Effector memory CD4-positive, alpha-beta T cell (primary cell): ENCODE data around the gene XCL1.
"Not testable (repeated sequence)": the region's sequence is repeated elsewhere in the genome, so short reads cannot be mapped to it uniquely, and the experiment has no call there.

Experiments
- DNase-seq, 3 donors: peaks; one replicate each; pipeline ENCODE4 v3.0.0-alpha.2; 2020
- H3K27ac ChIP-seq: 2 replicates; pipeline ENCODE4 v1.7.0; 2013; ENCODE audit warnings: mild to moderate bottlenecking, low read length, moderate library complexity; ENCODE audit not compliant: insufficient read depth, poor library complexity, severe bottlenecking
- H3K27me3 ChIP-seq: replicated peaks from 2 replicates; pipeline ENCODE4 v1.7.0; 2013; ENCODE audit warnings: mild to moderate bottlenecking, low read length; ENCODE audit not compliant: insufficient read depth, control insufficient read depth, poor library complexity, severe bottlenecking
- H3K36me3 ChIP-seq: 2 replicates; pipeline ENCODE4 v1.7.0; 2013; ENCODE audit warnings: mild to moderate bottlenecking, low read length, moderate library complexity; ENCODE audit not compliant: control insufficient read depth, insufficient read depth
- H3K4me1 ChIP-seq: 2 replicates; pipeline ENCODE4 v1.7.0; 2013; ENCODE audit warnings: low read length, mild to moderate bottlenecking; ENCODE audit not compliant: control insufficient read depth, insufficient read depth, poor library complexity, severe bottlenecking
- H3K4me3 ChIP-seq: 2 replicates; pipeline ENCODE4 v1.7.0; 2013; ENCODE audit warnings: low read length, low read depth, mild to moderate bottlenecking; ENCODE audit not compliant: insufficient read depth, poor library complexity, severe bottlenecking
- H3K9me3 ChIP-seq: 2 replicates; pipeline ENCODE4 v1.7.0; 2013; ENCODE audit warnings: mild to moderate bottlenecking, low read length, moderate library complexity; ENCODE audit not compliant: control insufficient read depth
- total RNA-seq, 3 donors: gene quantifications; one replicate each; lab custom pipeline; 2026; lab: John Stamatoyannopoulos, UW

XCL1 gene
- 0.61 to 1.2 (median 0.86) reads per million in 3 donors for total RNA-seq

DNA sequence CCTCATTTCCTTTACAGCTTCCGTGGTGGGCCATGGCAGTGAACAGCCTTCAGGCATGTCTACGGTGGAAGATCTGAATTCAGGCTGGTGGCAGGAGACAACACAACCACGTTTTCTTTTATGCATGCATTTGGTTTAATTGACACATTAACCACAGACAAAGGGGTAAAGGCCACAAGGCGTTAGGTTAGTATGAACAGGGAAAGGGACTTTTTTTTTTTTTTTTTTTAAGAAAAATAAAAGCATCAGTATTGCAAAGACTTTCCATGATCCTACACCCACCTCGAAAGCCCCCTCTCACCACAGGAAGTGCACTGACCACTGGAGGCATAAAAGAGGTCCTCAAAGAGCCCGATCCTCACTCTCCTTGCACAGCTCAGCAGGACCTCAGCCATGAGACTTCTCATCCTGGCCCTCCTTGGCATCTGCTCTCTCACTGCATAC, at the start of gene XCL1:
Gene XCL1 (plus strand): TSS at position 361 of the 444 bp plus-strand sequence. CDS start 33 bp downstream, at position 394.
- H3K27me3 ChIP-seq, H3K4me3 ChIP-seq, H3K27ac ChIP-seq, H3K36me3 ChIP-seq, H3K4me1 ChIP-seq, DNase-seq, H3K9me3 ChIP-seq: not testable (repeated sequence)

DNA sequence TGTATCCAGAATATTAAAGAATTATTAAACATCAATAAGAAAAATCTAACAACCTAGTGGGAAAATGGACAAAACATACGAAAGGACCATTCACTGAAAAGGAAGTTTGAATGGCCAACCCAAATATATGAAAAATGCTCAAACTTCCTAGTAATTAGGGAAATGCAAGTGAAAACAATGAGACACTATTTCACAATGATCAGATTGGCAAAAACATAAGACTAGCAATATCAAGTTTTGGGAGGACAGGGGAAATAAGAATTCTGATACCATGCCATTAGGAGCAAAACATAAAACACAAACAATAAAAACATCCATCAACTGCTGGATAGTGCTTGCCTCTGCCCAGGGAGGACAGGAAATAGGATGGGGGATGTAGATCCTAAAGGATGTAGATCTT, 46.9 kb upstream of the XCL1 start:
- Histone ChIP-seq H3K9me3 (no peaks in the 10 kb centered on the region), H3K4me1 (peaks cover 35% of the 10 kb centered on the region), H3K36me3 (no peaks in the 10 kb centered on the region), H3K4me3 (no peak overlapping the region), H3K27ac (no peak overlapping the region), H3K27me3 (no peaks in the 10 kb centered on the region)
- DNase-seq = no peak

DNA sequence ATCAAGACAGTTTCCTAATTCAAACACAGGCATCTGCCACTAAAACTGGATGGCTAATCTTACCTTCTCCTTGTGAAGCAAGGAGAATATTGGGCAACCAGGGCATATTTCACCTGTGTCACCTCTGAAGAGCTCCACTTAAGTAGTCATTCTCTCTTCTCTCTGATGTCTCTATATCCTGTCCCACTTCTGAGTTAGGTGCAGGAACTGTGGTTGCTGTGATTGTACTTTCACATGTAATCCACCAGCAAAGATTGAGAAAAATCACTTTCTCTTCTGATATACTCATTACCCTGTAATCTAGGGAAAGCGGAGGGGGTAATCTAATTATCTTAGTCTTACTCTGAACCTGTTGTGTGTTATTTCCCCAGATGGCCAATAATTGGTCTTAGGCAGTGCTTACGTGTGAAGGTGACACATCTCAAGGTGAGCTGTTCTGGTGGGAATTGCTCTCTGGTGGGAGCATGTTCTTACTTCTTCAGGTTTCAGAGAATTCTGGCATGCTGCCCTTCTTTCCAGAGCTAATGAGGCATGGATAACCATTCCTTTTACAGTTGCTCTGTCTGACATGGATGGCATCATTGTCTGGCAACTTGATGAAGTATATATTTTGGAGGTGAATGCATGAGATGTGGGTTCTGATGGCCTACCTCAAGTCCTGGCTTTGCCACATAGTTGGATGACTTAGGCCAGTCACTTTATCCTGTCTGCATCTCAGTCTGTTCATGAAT, 44.6 kb upstream of the XCL1 start:
- H3K4me1 ChIP-seq = peaks cover 50% of the 10 kb centered on the region
- no peaks in the 10 kb centered on the region for H3K9me3 ChIP-seq
- H3K36me3 ChIP-seq = no peaks in the 10 kb centered on the region
- DNase-seq = no peak
- no peaks in the 10 kb centered on the region for H3K27me3 ChIP-seq
- H3K4me3 ChIP-seq = peak overlapping the region; percentile 35
- peak overlapping the region; percentile 3 for H3K27ac ChIP-seq

DNA sequence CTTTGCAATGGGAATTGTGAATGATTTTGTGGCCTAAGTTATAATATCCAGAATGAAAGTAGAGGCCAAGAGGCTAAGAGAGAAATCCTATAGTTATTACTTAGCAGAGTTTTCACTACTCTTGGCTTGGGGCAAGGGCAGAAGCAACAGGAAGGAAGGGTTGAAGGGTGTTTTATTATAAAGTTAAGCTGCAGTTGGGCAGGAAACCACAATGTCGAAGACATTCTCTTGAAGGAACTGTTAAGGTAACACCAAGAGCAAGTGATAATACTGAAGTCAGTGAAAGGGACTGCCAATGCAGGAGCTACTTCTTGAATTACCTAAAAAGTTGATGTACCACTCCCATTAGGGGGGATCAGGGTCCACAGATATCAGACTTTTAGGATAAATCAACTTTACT, 40.9 kb upstream of the XCL1 start:
- no peak for DNase-seq
- H3K4me3 ChIP-seq = peak overlapping the region; percentile 23

GRCh38 chr1:168540798-168541197, 35.6 kb upstream of the XCL1 start:
- H3K4me3 ChIP-seq, H3K27ac ChIP-seq, H3K4me1 ChIP-seq: not testable (repeated sequence)

More for the DNA sequence above, 40.9 kb upstream of the XCL1 start:
- peaks cover 45% of the 10 kb centered on the region for H3K4me1 ChIP-seq
- no peaks in the 10 kb centered on the region for H3K36me3 ChIP-seq
- H3K27ac ChIP-seq = peak overlapping the region; percentile 45
- no peaks in the 10 kb centered on the region for H3K9me3 ChIP-seq
- H3K27me3 ChIP-seq = no peaks in the 10 kb centered on the region

GRCh38 chr1:168542978-168543377, 33.4 kb upstream of the XCL1 start:
- H3K27ac ChIP-seq = not testable (repeated sequence)

More at GRCh38 chr1:168540798-168541197, 35.6 kb upstream of the XCL1 start:
- H3K36me3 ChIP-seq, DNase-seq, H3K27me3 ChIP-seq, H3K9me3 ChIP-seq: not testable (repeated sequence)

DNA sequence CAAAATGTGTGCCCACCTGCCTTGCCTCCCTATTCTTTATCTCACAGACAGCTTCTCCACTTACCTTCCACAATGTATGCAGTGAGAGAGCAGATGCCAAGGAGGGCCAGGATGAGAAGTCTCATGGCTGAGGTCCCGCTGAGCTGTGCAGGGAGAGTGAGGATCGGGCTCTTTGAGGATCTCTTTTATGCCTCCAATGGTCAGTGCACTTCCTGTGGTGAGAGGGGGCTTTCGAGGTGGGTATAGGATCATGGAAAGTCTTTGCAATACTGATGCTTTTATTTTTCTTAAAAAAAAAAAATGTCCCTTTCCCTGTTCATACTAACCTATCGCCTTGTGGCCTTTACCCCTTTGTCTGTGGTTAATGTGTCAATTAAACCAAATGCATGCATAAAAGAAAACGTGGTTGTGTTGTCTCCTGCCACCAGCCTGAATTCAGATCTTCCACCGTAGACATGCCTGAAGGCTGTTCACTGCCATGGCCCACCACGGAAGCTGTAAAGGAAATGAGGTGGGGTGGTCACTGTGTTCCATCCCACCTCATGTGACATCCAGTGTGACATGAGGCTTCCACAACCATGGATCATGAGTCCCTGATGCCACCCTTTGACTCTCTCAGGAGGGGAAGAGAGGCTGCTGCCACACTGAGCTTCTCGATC, 32.4 kb upstream of the XCL1 start, which contains the start of gene XCL2:
Gene XCL2 (minus strand): TSS at position 158 of the 659 bp plus-strand sequence. CDS start 33 bp downstream, at position 125.
- not testable (repeated sequence) for H3K4me3 ChIP-seq, DNase-seq

More at GRCh38 chr1:168542978-168543377, 33.4 kb upstream of the XCL1 start:
- DNase-seq, H3K9me3 ChIP-seq, H3K4me3 ChIP-seq, H3K27me3 ChIP-seq, H3K4me1 ChIP-seq, H3K36me3 ChIP-seq: not testable (repeated sequence)

DNA sequence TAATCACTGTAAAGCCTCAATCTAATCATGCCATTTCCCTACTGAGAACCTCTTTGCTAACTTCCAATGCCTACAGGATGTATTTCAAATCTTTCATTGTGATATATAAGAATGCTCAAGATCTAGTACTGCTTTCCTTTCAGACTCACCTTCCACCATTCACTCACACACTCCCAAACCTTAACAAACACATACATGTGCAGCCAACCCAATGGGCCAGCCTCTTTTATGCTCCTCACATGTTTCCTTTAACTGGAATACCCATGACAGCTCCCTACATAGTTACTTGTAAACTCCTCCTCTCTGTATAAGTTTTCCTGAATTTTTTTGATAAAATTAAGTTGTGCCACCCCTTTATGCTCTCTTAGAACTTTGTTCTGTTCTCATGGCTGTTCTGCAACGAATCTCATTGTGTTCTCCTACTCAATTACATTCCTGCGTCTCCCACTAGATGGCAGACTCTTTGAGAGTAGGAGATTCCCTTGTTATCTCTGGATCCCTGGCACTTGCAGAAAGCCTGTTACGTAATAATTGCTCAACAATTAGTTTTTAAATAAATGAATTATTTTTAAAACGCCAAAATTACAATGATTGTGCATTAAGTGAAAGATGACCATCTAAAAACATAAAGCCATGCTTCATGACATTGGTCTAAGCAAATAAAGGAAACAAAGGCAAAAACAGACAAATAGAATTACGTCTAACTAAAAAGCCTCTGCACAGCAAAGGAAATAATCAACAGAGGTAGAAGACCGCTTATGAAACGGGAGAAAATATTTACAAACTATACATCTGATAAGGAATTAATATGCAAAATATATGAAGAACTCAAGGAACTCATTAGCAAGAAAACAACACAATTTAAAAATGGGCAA, 30.5 kb upstream of the XCL1 start:
- H3K4me1 ChIP-seq, H3K27ac ChIP-seq, H3K27me3 ChIP-seq, DNase-seq, H3K36me3 ChIP-seq, H3K9me3 ChIP-seq, H3K4me3 ChIP-seq: not testable (repeated sequence)

More for the DNA sequence above, 32.4 kb upstream of the XCL1 start, which contains the start of gene XCL2:
- not testable (repeated sequence) for H3K36me3 ChIP-seq, H3K27ac ChIP-seq, H3K27me3 ChIP-seq, H3K9me3 ChIP-seq, H3K4me1 ChIP-seq

DNA sequence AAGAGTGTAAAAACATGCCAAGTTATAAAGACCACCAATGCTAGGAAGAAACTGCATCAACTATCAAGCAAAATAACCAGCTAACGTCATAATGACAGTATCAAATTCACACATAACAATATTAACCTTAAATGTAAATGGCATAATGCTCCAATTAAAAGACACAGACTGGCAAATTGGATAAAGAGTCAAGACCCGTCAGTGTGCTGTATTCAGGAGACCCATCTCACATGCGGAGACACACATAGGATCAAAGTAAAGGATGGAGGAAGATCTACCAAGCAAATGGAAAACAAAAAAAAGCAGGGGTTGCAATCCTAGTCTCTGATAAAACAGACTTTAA, 29.9 kb upstream of the XCL1 start:
- not testable (repeated sequence) for H3K27ac ChIP-seq, H3K4me1 ChIP-seq, H3K9me3 ChIP-seq, DNase-seq, H3K36me3 ChIP-seq, H3K4me3 ChIP-seq, H3K27me3 ChIP-seq
